H54 (cell line): ENCODE data around the gene FASN.

Experiments used
- DNase-seq: peaks from one replicate; pipeline ENCODE4 v3.0.0; 2011; ENCODE audit warnings: low spot score, mixed read lengths; ENCODE audit not compliant: insufficient read length
- FAIRE-seq: peaks from 3 replicates; lab custom pipeline; 2011; peaks lifted over from hg19 to GRCh38; lab: Jason Lieb, UNC
- POLR2A ChIP-seq: IDR thresholded peaks from 2 replicates; pipeline ENCODE4 v1.6.1; 2011; ENCODE audit warnings: low read depth, mild to moderate bottlenecking, low read length

FASN gene

GRCh38 chr17:82052638-82053059 lies 45.4 kb downstream of the FASN start:
- no peak for FAIRE-seq
- no peak for DNase-seq

GRCh38 chr17:82051776-82052637 lies 46.0 kb downstream of the FASN start, which contains the start of the genes GPS1 and RFNG:
TSS of gene GPS1 (plus strand) at chr17:82051898. CDS start at chr17:82051932, 34 bp downstream.
TSS of gene RFNG (minus strand) at chr17:82051811. CDS start at chr17:82051766, 45 bp downstream.
- FAIRE-seq (no peak), DNase-seq (peak; percentile 90)
- peak; percentile 61; the same call in 1 of the 2 replicates for TF ChIP-seq POLR2A

More at GRCh38 chr17:82052638-82053059, 45.4 kb downstream of the FASN start:
- TF ChIP-seq POLR2A = no peak

- FAIRE-seq (no peak), DNase-seq (no peak)
- no peak for TF ChIP-seq POLR2A
Measured at GRCh38 chr17:82050761-82051641, 47.0 kb downstream of the FASN start.

- FAIRE-seq (no peak), DNase-seq (no peak)
- TF ChIP-seq POLR2A = no peak
Measured at GRCh38 chr17:82050152-82050760, 47.8 kb downstream of the FASN start.

- no peak for FAIRE-seq
- TF ChIP-seq POLR2A = no peak
- no peak for DNase-seq
Measured at GRCh38 chr17:82049521-82049971, 48.5 kb downstream of the FASN start.

GRCh38 chr17:82049106-82049505 lies 48.9 kb downstream of the FASN start:
- no peak for DNase-seq
- FAIRE-seq = no peak
- no peak for TF ChIP-seq POLR2A

- FAIRE-seq (no peak), DNase-seq (no peak)
- TF ChIP-seq POLR2A = no peak
Measured at GRCh38 chr17:82048571-82048971, 49.5 kb downstream of the FASN start.

- TF ChIP-seq POLR2A = no peak
- DNase-seq = no peak
- no peak for FAIRE-seq
Measured at GRCh38 chr17:82047914-82048570, 50.0 kb downstream of the FASN start.

GRCh38 chr17:82047379-82047778 lies 50.7 kb downstream of the FASN start:
- FAIRE-seq = no peak
- TF ChIP-seq POLR2A = no peak
- DNase-seq = no peak

- no peak for TF ChIP-seq POLR2A
- FAIRE-seq (no peak), DNase-seq (no peak)
Measured at GRCh38 chr17:82046903-82047302, 51.1 kb downstream of the FASN start.

GRCh38 chr17:82045936-82046484 lies 52.0 kb downstream of the FASN start:
- DNase-seq (no peak), FAIRE-seq (no peak)
- no peak for TF ChIP-seq POLR2A

- no peak for FAIRE-seq
- no peak for DNase-seq
- no peak for TF ChIP-seq POLR2A
Measured at GRCh38 chr17:82043507-82043906, 54.5 kb downstream of the FASN start.

- no peak for DNase-seq
- FAIRE-seq = no peak
- TF ChIP-seq POLR2A = no peak
Measured at GRCh38 chr17:82042649-82043048, 55.4 kb downstream of the FASN start.
